ENCODE results near the gene CLCF1.

CLCF1 gene

GRCh38 chr11:67400251-67400941, 27.0 kb upstream of the CLCF1 start:
- H3K4me1 ChIP-seq (ENCODE audit: control insufficient read depth in 2 of 2, insufficient read depth in 1 of 2, low read depth in 1 of 2, low read length in 2 of 2): peaks cover 10 to 31% of the 10 kb centered on the region in 2 donors
- no peak overlapping the region for H2BK120ac ChIP-seq (ENCODE audit: low read depth, low read length)
- H4K91ac ChIP-seq (ENCODE audit: low read depth, low read length, poor library complexity): no peak overlapping the region
- WGBS, 2 donors (ENCODE audit: extremely low coverage in 2 of 2, insufficient read length in 2 of 2, insufficient replicate concordance in 1 of 2): no CpG with 5 or more reads among the region's 23 CpGs
- H3K27me3 ChIP-seq (ENCODE audit: control insufficient read depth in 3 of 3, insufficient read depth in 3 of 3, low read depth in 1 of 3, low read length in 3 of 3): no peaks in the 10 kb centered on the region
- H2AFZ ChIP-seq (ENCODE audit: low read length): no peak overlapping the region
- H2BK5ac ChIP-seq (ENCODE audit: low read length): peak overlapping the region; percentile 93
- peak overlapping the region; percentile 86 for H3K23ac ChIP-seq (ENCODE audit: low read depth, low read length, poor library complexity)
- no peak overlapping the region for H3K14ac ChIP-seq (ENCODE audit: low read length)
- peaks cover 15% of the 10 kb centered on the region for H3K79me1 ChIP-seq (ENCODE audit: low read depth, low read length)
- H2BK12ac ChIP-seq (ENCODE audit: low read length): no peak overlapping the region
- no peak overlapping the region for H2BK15ac ChIP-seq (ENCODE audit: low read length)
- H3K4me3 ChIP-seq (ENCODE audit: low read length in 2 of 2): peak overlapping the region; percentile 85 to 94
- H2AK5ac ChIP-seq (ENCODE audit: low read depth, low read length): peak overlapping the region; percentile 63
- no peak overlapping the region for H4K8ac ChIP-seq (ENCODE audit: low read depth, low read length)
- peak overlapping the region; percentile 94 for H3K9ac ChIP-seq (ENCODE audit: low read depth, low read length, poor library complexity)
- H3K4me2 ChIP-seq (ENCODE audit: insufficient read depth, low read length, poor library complexity, severe bottlenecking): peak overlapping the region; percentile 93
- H3K9me3 ChIP-seq (replicated peaks in 1 of 2; ENCODE audit: control insufficient read depth in 2 of 2, insufficient read depth in 1 of 2, low read depth in 1 of 2, low read length in 2 of 2): no peaks in the 10 kb centered on the region
- no peak overlapping the region for H3K27ac ChIP-seq (replicated peaks; ENCODE audit: low read length)
- H3K4ac ChIP-seq (ENCODE audit: low read length): no peak overlapping the region
- H3K18ac ChIP-seq (ENCODE audit: low read length): no peak overlapping the region
- peaks cover 41 to 53% of the 10 kb centered on the region in 2 donors for H3K36me3 ChIP-seq (replicated peaks in 1 of 2; ENCODE audit: control insufficient read depth in 2 of 2, insufficient read depth in 2 of 2, low read length in 2 of 2)
- no peak for DNase-seq (ENCODE audit: low spot score)

- no peak overlapping the region for H2AK5ac ChIP-seq (ENCODE audit: low read depth, low read length)
- H2BK12ac ChIP-seq (ENCODE audit: low read length): no peak overlapping the region
- H3K27ac ChIP-seq (replicated peaks; ENCODE audit: low read length): no peak overlapping the region
- peak overlapping the region; percentile 35 for H3K23ac ChIP-seq (ENCODE audit: low read depth, low read length, poor library complexity)
- H3K18ac ChIP-seq (ENCODE audit: low read length): no peak overlapping the region
- no CpG with 5 or more reads among the region's 31 CpGs for WGBS, 2 donors (ENCODE audit: extremely low coverage in 2 of 2, insufficient read length in 2 of 2, insufficient replicate concordance in 1 of 2)
- peaks cover 15% of the 10 kb centered on the region for H3K79me1 ChIP-seq (ENCODE audit: low read depth, low read length)
- H4K8ac ChIP-seq (ENCODE audit: low read depth, low read length): no peak overlapping the region
- no peak for DNase-seq (ENCODE audit: low spot score)
- H3K4me1 ChIP-seq (ENCODE audit: control insufficient read depth in 2 of 2, insufficient read depth in 1 of 2, low read depth in 1 of 2, low read length in 2 of 2): peaks cover 10 to 23% of the 10 kb centered on the region in 2 donors
- H2BK5ac ChIP-seq (ENCODE audit: low read length): no peak overlapping the region
- no peak overlapping the region for H3K4ac ChIP-seq (ENCODE audit: low read length)
- H2BK120ac ChIP-seq (ENCODE audit: low read depth, low read length): no peak overlapping the region
- H4K91ac ChIP-seq (ENCODE audit: low read depth, low read length, poor library complexity): no peak overlapping the region
- no peak overlapping the region for H2BK15ac ChIP-seq (ENCODE audit: low read length)
- H2AFZ ChIP-seq (ENCODE audit: low read length): no peak overlapping the region
- no peaks in the 10 kb centered on the region for H3K9me3 ChIP-seq (replicated peaks in 1 of 2; ENCODE audit: control insufficient read depth in 2 of 2, insufficient read depth in 1 of 2, low read depth in 1 of 2, low read length in 2 of 2)
- no peak overlapping the region for H3K14ac ChIP-seq (ENCODE audit: low read length)
- no peak overlapping the region for H3K9ac ChIP-seq (ENCODE audit: low read depth, low read length, poor library complexity)
- no peaks in the 10 kb centered on the region for H3K27me3 ChIP-seq (ENCODE audit: control insufficient read depth in 3 of 3, insufficient read depth in 3 of 3, low read depth in 1 of 3, low read length in 3 of 3)
- peak overlapping the region in 1 of 2 donors; percentile 16 for H3K4me3 ChIP-seq (ENCODE audit: low read length in 2 of 2)
- peaks cover 44 to 64% of the 10 kb centered on the region in 2 donors for H3K36me3 ChIP-seq (replicated peaks in 1 of 2; ENCODE audit: control insufficient read depth in 2 of 2, insufficient read depth in 2 of 2, low read length in 2 of 2)
- no peak overlapping the region for H3K4me2 ChIP-seq (ENCODE audit: insufficient read depth, low read length, poor library complexity, severe bottlenecking)
These were observed 25.5 kb upstream of the CLCF1 start for GRCh38 chr11:67398661-67399563.

- no peak overlapping the region for H3K27ac ChIP-seq (replicated peaks; ENCODE audit: low read length)
- no peak overlapping the region for H3K4me2 ChIP-seq (ENCODE audit: insufficient read depth, low read length, poor library complexity, severe bottlenecking)
- H3K23ac ChIP-seq (ENCODE audit: low read depth, low read length, poor library complexity): no peak overlapping the region
- no peak overlapping the region for H3K18ac ChIP-seq (ENCODE audit: low read length)
- H2BK15ac ChIP-seq (ENCODE audit: low read length): no peak overlapping the region
- H3K14ac ChIP-seq (ENCODE audit: low read length): no peak overlapping the region
- H3K9me3 ChIP-seq (replicated peaks in 1 of 2; ENCODE audit: control insufficient read depth in 2 of 2, insufficient read depth in 1 of 2, low read depth in 1 of 2, low read length in 2 of 2): no peaks in the 10 kb centered on the region
- no peak overlapping the region for H2AK5ac ChIP-seq (ENCODE audit: low read depth, low read length)
- H3K4me1 ChIP-seq (ENCODE audit: control insufficient read depth in 2 of 2, insufficient read depth in 1 of 2, low read depth in 1 of 2, low read length in 2 of 2): peaks cover 10 to 16% of the 10 kb centered on the region in 2 donors
- WGBS, 2 donors (ENCODE audit: extremely low coverage in 2 of 2, insufficient read length in 2 of 2, insufficient replicate concordance in 1 of 2): no CpG with 5 or more reads among the region's 24 CpGs
- no peak overlapping the region for H3K4ac ChIP-seq (ENCODE audit: low read length)
- H3K9ac ChIP-seq (ENCODE audit: low read depth, low read length, poor library complexity): no peak overlapping the region
- H3K4me3 ChIP-seq (ENCODE audit: low read length in 2 of 2): no peak overlapping the region
- no peak overlapping the region for H4K91ac ChIP-seq (ENCODE audit: low read depth, low read length, poor library complexity)
- peaks cover 15% of the 10 kb centered on the region for H3K79me1 ChIP-seq (ENCODE audit: low read depth, low read length)
- H2AFZ ChIP-seq (ENCODE audit: low read length): no peak overlapping the region
- DNase-seq (ENCODE audit: low spot score): no peak
- no peak overlapping the region for H2BK120ac ChIP-seq (ENCODE audit: low read depth, low read length)
- H2BK12ac ChIP-seq (ENCODE audit: low read length): no peak overlapping the region
- H3K36me3 ChIP-seq (replicated peaks in 1 of 2; ENCODE audit: control insufficient read depth in 2 of 2, insufficient read depth in 2 of 2, low read length in 2 of 2): peaks cover 48 to 71% of the 10 kb centered on the region in 2 donors
- no peak overlapping the region for H4K8ac ChIP-seq (ENCODE audit: low read depth, low read length)
- no peaks in the 10 kb centered on the region for H3K27me3 ChIP-seq (ENCODE audit: control insufficient read depth in 3 of 3, insufficient read depth in 3 of 3, low read depth in 1 of 3, low read length in 3 of 3)
- no peak overlapping the region for H2BK5ac ChIP-seq (ENCODE audit: low read length)
These were observed 24.7 kb upstream of the CLCF1 start for GRCh38 chr11:67397986-67398660.

Data from neuronal stem cell (in vitro differentiated cells).